Sigmoid colon (tissue), 7 donors: ENCODE data around the gene GJA3. TPM values are rescaled to one million over a fixed set of nuclear protein-coding genes. Genes with fewer than 3 reads are reported as not detected.
"Not testable (repeated sequence)": the region's sequence is repeated elsewhere in the genome, so short reads cannot be mapped to it uniquely, and the experiment has no call there.

Experiments
- DNase-seq: peaks from one replicate; pipeline ENCODE4 v3.0.0-alpha.2; 2019
- H3K27ac ChIP-seq, 4 donors: fragments of 200-600 bp; sonication (generic); one replicate each; pipeline ENCODE4 v1.5.1; 2016 to 2019; ENCODE audit warnings: mild to moderate bottlenecking in 1 of 4
- H3K27me3 ChIP-seq, 3 donors: fragments of 200-600 bp; sonication (generic); one replicate each; pipeline ENCODE4 v1.5.1; 2019; ENCODE audit warnings: mild to moderate bottlenecking in 1 of 3
- H3K36me3 ChIP-seq, 4 donors: fragments of 200-600 bp; sonication (generic); one replicate each; pipeline ENCODE4 v1.5.1; 2016 to 2019
- H3K4me1 ChIP-seq, 4 donors: fragments of 200-600 bp; sonication (generic); one replicate each; pipeline ENCODE4 v1.5.1; 2017 to 2019
- H3K4me3 ChIP-seq, 4 donors: fragments of 200-600 bp; sonication (generic); one replicate each; pipeline ENCODE4 v1.5.1; 2017 to 2019; ENCODE audit warnings: mild to moderate bottlenecking in 2 of 4, moderate library complexity in 1 of 4
- H3K9me3 ChIP-seq, 4 donors: fragments of 200-600 bp in 3 of 4; sonication (generic) in 3 of 4; one replicate each; pipeline versions ENCODE4 v1.5.1 to v1.6.1; 2013 to 2019
- EP300 ChIP-seq, 4 donors: sonication (generic); formaldehyde crosslinking; IDR thresholded peaks; one replicate each; pipeline ENCODE4 v1.6.1; 2017; ENCODE audit warnings: antibody characterized with exemption in 4 of 4
- POLR2A ChIP-seq, 2 donors: fragments of 450-650 bp; IDR thresholded peaks; one replicate each; pipeline ENCODE4 v1.6.1; 2016; ENCODE audit warnings: antibody characterized with exemption in 2 of 2, mild to moderate bottlenecking in 2 of 2, moderate library complexity in 2 of 2
- POLR2AphosphoS5 ChIP-seq, 4 donors: sonication (generic); formaldehyde crosslinking; IDR thresholded peaks; one replicate each; pipeline ENCODE4 v1.6.1; 2017; ENCODE audit warnings: antibody characterized with exemption in 4 of 4
- WGBS, 2 donors: extraction: QIAGEN DNeasy Blood & Tissue Kit; methylation state at CpG; one replicate each; pipeline ENCODE4 v1.1.7; 2013; 5-methylcytosine and 5-hydroxymethylcytosine counted together
- intact Hi-C: fragments of 100-400 bp; cut with DNase I; formaldehyde crosslinking; loops from one replicate; pipeline ENCODE4 v1.15.1; 2023
- polyA plus RNA-seq, 3 donors: library from polyadenylated mRNA; stranded (reverse); fragments of 200-250 nt; gene quantifications; one replicate each; pipeline ENCODE4 v1.2.3, GENCODE V29; 2013
- total RNA-seq, 4 donors: library from RNA; depleted of rRNA; stranded (reverse); fragments of >200 nt; gene quantifications; one replicate each; pipeline ENCODE4 v1.1.0, GENCODE V29; 2016
- TF ChIP-seq, protein P1 (sequence below), 4 experiments: fragments of 450-650 bp in 3 of 4; fragments of 200-600 bp in 1 of 4; IDR thresholded peaks; one replicate each; pipeline ENCODE4 v1.5.1; 2016 to 2019; ENCODE audit warnings: antibody characterized with exemption in 4 of 4, mild to moderate bottlenecking in 3 of 4, moderate library complexity in 2 of 4
- donor health status: healthy with polysubstance abuse.
- donor health status: Bipolar disorder and iron deficiency.
- donor health status: healthy.

The GJA3 gene
- total and polyA plus RNA-seq, 7 donors: 0.10 TPM; not detected in 6

DNA sequence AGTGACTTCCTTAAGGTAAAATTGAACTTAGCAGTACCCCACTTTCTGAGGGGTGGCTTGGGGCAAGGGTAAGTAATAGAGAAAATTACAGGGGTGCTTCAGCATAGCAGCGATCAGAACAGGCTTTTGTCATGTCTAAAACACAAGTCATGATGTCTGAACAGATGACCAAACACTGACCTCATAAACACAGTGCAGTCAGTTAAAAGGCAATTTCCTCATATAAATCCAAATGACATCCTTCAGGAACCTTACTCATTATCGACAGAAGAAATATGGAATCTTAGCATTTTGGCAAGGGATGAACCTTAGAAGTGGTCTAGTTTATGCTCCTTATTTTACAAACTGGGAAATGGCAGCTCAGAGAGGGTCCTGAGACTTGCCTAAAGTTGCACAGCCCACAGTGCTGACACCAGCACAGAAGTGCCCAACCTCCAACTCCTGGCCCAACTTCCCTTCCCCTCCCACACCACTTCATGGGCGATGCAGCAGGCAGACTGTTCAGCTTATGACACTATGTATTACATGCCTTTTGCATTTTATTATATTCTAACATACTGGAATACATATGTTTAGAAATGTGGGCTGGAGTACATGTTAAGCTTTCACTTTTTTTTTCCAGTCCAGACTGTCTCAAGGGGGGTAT is 3.6 kb downstream of the GJA3 start:
- no peak for DNase-seq
- Histone ChIP-seq H3K36me3 (no peaks in the 10 kb centered on the region), H3K4me1 (peaks cover 0 to 23% (median 17%) of the 10 kb centered on the region in 4 donors), H3K9me3 (no peaks in the 10 kb centered on the region), H3K27ac (no peak overlapping the region), H3K27me3 (peaks cover 39 to 90% (median 77%) of the 10 kb centered on the region in 3 donors), H3K4me3 (no peak overlapping the region)
- TF ChIP-seq POLR2AphosphoS5 (IDR thresholded peaks at IDR 0.05) (no peak), EP300 (IDR thresholded peaks at IDR 0.05) (no peak), POLR2A (IDR thresholded peaks at IDR 0.05) (no peak)
- TF ChIP-seq, protein P1, sequence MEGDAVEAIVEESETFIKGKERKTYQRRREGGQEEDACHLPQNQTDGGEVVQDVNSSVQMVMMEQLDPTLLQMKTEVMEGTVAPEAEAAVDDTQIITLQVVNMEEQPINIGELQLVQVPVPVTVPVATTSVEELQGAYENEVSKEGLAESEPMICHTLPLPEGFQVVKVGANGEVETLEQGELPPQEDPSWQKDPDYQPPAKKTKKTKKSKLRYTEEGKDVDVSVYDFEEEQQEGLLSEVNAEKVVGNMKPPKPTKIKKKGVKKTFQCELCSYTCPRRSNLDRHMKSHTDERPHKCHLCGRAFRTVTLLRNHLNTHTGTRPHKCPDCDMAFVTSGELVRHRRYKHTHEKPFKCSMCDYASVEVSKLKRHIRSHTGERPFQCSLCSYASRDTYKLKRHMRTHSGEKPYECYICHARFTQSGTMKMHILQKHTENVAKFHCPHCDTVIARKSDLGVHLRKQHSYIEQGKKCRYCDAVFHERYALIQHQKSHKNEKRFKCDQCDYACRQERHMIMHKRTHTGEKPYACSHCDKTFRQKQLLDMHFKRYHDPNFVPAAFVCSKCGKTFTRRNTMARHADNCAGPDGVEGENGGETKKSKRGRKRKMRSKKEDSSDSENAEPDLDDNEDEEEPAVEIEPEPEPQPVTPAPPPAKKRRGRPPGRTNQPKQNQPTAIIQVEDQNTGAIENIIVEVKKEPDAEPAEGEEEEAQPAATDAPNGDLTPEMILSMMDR (IDR thresholded peaks at IDR 0.05): no peak
- intact Hi-C loops: no loop called here
- 29 to 42% methylated on average over 3 of the region's 3 CpGs for WGBS, 2 donors

DNA sequence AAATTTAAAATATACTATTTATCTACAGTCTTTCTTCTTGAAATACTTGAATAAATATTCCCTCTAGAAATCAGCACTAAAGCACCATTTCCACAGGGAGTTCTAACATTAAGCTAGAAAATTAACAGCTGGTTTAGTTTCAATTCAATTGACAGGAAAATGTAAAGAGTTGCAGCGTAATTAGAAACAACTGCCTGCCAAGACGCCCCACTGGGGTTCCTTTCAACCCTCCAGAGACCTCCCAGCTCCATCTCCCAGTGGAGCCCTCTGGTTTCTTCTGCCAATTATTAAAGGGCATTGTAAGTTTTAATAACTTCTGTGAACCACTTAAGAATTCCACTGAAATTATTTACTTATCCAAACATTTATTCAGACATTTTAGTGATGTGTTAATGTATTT is 4.2 kb downstream of the GJA3 start:
- H3K4me3 ChIP-seq: no peak overlapping the region
- DNase-seq: peak; percentile 15
- peaks cover 36 to 90% (median 71%) of the 10 kb centered on the region in 3 donors for H3K27me3 ChIP-seq
- intact Hi-C loops: no loop called here
- H3K4me1 ChIP-seq: peaks cover 0 to 22% (median 16%) of the 10 kb centered on the region in 4 donors
- H3K36me3 ChIP-seq: no peaks in the 10 kb centered on the region
- no peaks in the 10 kb centered on the region for H3K9me3 ChIP-seq
- H3K27ac ChIP-seq: no peak overlapping the region
- WGBS, 2 donors: 32 to 57% methylated on average over 2 of the region's 2 CpGs
- TF ChIP-seq, protein P1 (IDR thresholded peaks at IDR 0.05): no peak
- TF ChIP-seq EP300 (IDR thresholded peaks at IDR 0.05): no peak
- no peak for TF ChIP-seq POLR2A (IDR thresholded peaks at IDR 0.05)
- no peak for TF ChIP-seq POLR2AphosphoS5 (IDR thresholded peaks at IDR 0.05)

DNA sequence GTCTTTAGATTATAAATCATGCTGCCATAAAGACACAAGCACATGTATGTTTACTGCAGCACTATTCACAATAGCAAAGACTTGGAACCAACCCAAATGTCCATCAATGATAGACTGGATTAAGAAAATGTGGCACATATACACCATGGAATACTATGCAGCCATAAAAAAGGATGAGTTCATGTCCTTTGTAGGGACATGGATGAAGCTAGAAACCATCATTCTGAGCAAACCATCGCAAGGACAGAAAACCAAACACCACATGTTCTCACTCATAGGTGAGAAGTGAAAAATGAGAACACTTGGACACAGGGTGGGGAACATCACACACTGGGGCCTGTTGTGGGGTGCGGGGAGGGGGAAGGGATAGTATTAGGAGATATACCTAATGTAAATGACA is 7.6 kb downstream of the GJA3 start:
- WGBS, 2 donors: 89 to 92% methylated on average over 2 of the region's 2 CpGs
- intact Hi-C loops: not testable (repeated sequence)
- peaks cover 9 to 82% (median 37%) of the 10 kb centered on the region in 3 donors for H3K27me3 ChIP-seq

DNA sequence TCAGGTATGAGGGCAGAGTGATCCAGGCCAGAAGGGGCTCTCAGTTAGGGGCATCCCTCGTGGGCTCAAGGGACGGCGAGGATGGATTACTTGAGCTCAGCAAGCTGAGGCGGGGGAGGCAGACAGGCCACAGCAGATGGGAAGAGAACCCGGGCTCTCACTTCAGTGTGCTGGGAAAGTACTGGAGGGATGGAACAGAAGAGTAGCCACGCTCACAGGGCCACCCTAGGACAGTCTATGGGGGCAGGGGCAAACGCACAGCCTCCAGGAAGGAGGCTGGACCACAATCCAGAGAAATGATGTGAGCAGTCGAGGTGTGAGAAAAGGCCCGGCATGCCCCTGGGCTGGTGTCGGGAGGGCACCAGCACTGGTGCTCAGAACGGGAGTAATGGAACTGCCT is 9.2 kb downstream of the GJA3 start:
- WGBS, 2 donors: 84 to 87% methylated on average over 11 of the region's 11 CpGs
- no peak for DNase-seq
- no peaks in the 10 kb centered on the region for H3K4me1 ChIP-seq
- no peak overlapping the region for H3K27ac ChIP-seq
- TF ChIP-seq EP300 (IDR thresholded peaks at IDR 0.05): no peak
- TF ChIP-seq POLR2A (IDR thresholded peaks at IDR 0.05): no peak
- TF ChIP-seq, protein P1 (IDR thresholded peaks at IDR 0.05): no peak
- no peaks in the 10 kb centered on the region for H3K9me3 ChIP-seq
- peaks cover 3 to 67% (median 20%) of the 10 kb centered on the region in 3 donors for H3K27me3 ChIP-seq
- no peaks in the 10 kb centered on the region for H3K36me3 ChIP-seq
- intact Hi-C loops: no loop called here
- no peak overlapping the region for H3K4me3 ChIP-seq

More for the DNA sequence above, 7.6 kb downstream of the GJA3 start:
- not testable (repeated sequence) for DNase-seq, H3K4me1 ChIP-seq, H3K9me3 ChIP-seq, H3K4me3 ChIP-seq, H3K27ac ChIP-seq, H3K36me3 ChIP-seq

DNA sequence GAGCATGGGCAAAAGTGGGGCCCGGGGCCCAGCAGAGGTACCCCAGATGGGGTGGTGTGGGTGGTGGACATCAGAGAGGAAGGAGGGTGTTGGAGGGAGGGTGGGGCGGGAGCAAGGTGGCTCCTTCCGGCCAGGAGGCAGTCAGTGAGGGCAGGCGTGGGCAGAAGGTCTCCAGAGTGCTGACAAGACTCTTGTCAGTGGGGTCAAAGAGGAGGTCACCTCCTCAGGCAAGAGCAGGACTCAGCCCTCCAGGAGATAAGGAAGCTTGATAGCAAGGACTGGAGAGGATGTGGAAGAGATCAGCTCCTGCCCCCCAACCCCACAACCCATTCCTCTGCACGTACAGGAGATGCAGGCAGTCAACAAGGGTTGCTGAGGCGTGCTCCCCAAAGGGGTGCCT is 9.8 kb downstream of the GJA3 start:
- TF ChIP-seq POLR2AphosphoS5 (IDR thresholded peaks at IDR 0.05): no peak
- no peak for TF ChIP-seq POLR2A (IDR thresholded peaks at IDR 0.05)
- no peak for TF ChIP-seq EP300 (IDR thresholded peaks at IDR 0.05)
- TF ChIP-seq, protein P1 (IDR thresholded peaks at IDR 0.05): no peak
- no peaks in the 10 kb centered on the region for H3K36me3 ChIP-seq
- 69 to 75% methylated on average over 6 of the region's 6 CpGs for WGBS, 2 donors
- DNase-seq: no peak
- peaks cover 3 to 65% (median 14%) of the 10 kb centered on the region in 3 donors for H3K27me3 ChIP-seq
- H3K4me3 ChIP-seq: no peak overlapping the region
- H3K27ac ChIP-seq: no peak overlapping the region
- intact Hi-C loops: no loop called here
- no peaks in the 10 kb centered on the region for H3K4me1 ChIP-seq
- H3K9me3 ChIP-seq: no peaks in the 10 kb centered on the region
